Psoas muscle (tissue), 8 donors: ENCODE measurements around the gene SH3PXD2B. TPM values are rescaled to one million over a fixed set of nuclear protein-coding genes. Genes with fewer than 3 reads are reported as not detected.

Experiments
- ATAC-seq, 4 donors: fragments of 200-7000 bp; cut with Tn5 transposase; one replicate each; pipeline ENCODE4 v1.9.1; 2020; ENCODE audit warnings: moderate library complexity in 3 of 4, mild to moderate bottlenecking in 2 of 4
- DNase-seq, 2 donors: peaks; one replicate each; pipeline ENCODE4 v3.0.0-alpha.2; 2020
- H3K27ac ChIP-seq: fragments of 200-600 bp; one replicate; pipeline ENCODE4 v1.8.0; 2022
- H3K27me3 ChIP-seq, 3 donors: fragments of 200-600 bp in 1 of 3; one replicate each; pipeline versions ENCODE4 v1.6.1 to v1.8.0; 2013 to 2022; ENCODE audit warnings: low read length in 2 of 3, mild to moderate bottlenecking in 2 of 3, moderate library complexity in 1 of 3; ENCODE audit not compliant: insufficient read depth in 3 of 3
- H3K36me3 ChIP-seq, 2 donors: fragments of 200-600 bp in 1 of 2; one replicate each; pipeline versions ENCODE4 v1.6.1 to v1.8.0; 2013 to 2022; ENCODE audit warnings: low read depth in 1 of 2, mild to moderate bottlenecking in 1 of 2, moderate library complexity in 1 of 2; ENCODE audit not compliant: insufficient read depth in 1 of 2
- H3K4me1 ChIP-seq: fragments of 200-600 bp; one replicate; pipeline ENCODE4 v1.8.0; 2022
- H3K4me3 ChIP-seq: fragments of 200-600 bp; one replicate; pipeline ENCODE4 v1.8.0; 2022; ENCODE audit warnings: mild to moderate bottlenecking
- H3K9me3 ChIP-seq: fragments of 200-600 bp; one replicate; pipeline ENCODE4 v1.8.0; 2022
- WGBS, 3 donors: extraction: QIAGEN DNeasy Blood & Tissue Kit; methylation state at CpG; one replicate each; pipeline versions ENCODE4 v1.1.6 to v1.1.7; 2013; 5-methylcytosine and 5-hydroxymethylcytosine counted together
- intact Hi-C, 2 donors: fragments of 100-400 bp; cut with DNase I; formaldehyde crosslinking; loops; one replicate each; pipeline versions ENCODE4 v1.11.0 to v1.14.2; 2022
- polyA plus RNA-seq, 3 donors: library from polyadenylated mRNA; stranded (reverse); fragments of 200-250 nt; gene quantifications; one replicate each; pipeline ENCODE4 v1.2.3, GENCODE V29; 2013
- total RNA-seq, 4 donors: library from RNA; stranded (reverse); fragmentation: NEBNext Ultra II Directional in 2 of 4; extraction: Animal tissue kit (Norgen Biotek cat#: 25700) in 2 of 4; gene quantifications; one replicate each; pipeline versions ENCODE4 v1.2.1 to v1.2.4, GENCODE V29; 2021 to 2023
- TF ChIP-seq, protein P1 (sequence below): fragments of 200-600 bp; IDR thresholded peaks from one replicate; pipeline ENCODE4 v1.8.0; 2022; ENCODE audit warnings: antibody characterized with exemption
- donor health status: healthy with polysubstance abuse.
- donor health status: DM: no; HTN: no; CAD: no; lungs with moderate emphysema.
- donor health status: Bipolar disorder and iron deficiency.
- donor health status: healthy.
- donor health status: DM: yes; HTN: yes; CAD: no.
- donor health status: DM: no; HTN: no; CAD: no.
- donor health status: DM: no; HTN: no; CAD: no.
- donor health status: DM: yes; HTN: yes; CAD: no.

SH3PXD2B gene
- total and polyA plus RNA-seq, 7 donors: 0.58 to 5.3 (median 2.5) TPM

- intact Hi-C loops: loop anchor here in 1 of 2 donors (10.0 kb wide), 1 partner anchor 479 kb away; no protein-coding TSS in a partner anchor
- Histone ChIP-seq H3K36me3 (no peaks in the 10 kb centered on the region), H3K9me3 (peaks cover 5% of the 10 kb centered on the region), H3K27me3 (no peaks in the 10 kb centered on the region), H3K4me1 (no peaks in the 10 kb centered on the region), H3K27ac (no peak overlapping the region), H3K4me3 (no peak overlapping the region)
- DNase-seq: no peak
- no peak for ATAC-seq
- 35 to 48% (median 38%) methylated on average over 7 of the region's 7 CpGs for WGBS, 3 donors
- TF ChIP-seq, protein P1, sequence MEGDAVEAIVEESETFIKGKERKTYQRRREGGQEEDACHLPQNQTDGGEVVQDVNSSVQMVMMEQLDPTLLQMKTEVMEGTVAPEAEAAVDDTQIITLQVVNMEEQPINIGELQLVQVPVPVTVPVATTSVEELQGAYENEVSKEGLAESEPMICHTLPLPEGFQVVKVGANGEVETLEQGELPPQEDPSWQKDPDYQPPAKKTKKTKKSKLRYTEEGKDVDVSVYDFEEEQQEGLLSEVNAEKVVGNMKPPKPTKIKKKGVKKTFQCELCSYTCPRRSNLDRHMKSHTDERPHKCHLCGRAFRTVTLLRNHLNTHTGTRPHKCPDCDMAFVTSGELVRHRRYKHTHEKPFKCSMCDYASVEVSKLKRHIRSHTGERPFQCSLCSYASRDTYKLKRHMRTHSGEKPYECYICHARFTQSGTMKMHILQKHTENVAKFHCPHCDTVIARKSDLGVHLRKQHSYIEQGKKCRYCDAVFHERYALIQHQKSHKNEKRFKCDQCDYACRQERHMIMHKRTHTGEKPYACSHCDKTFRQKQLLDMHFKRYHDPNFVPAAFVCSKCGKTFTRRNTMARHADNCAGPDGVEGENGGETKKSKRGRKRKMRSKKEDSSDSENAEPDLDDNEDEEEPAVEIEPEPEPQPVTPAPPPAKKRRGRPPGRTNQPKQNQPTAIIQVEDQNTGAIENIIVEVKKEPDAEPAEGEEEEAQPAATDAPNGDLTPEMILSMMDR: no peak
Measured at GRCh38 chr5:172466062-172466461, 11.7 kb upstream of the SH3PXD2B start.

DNA sequence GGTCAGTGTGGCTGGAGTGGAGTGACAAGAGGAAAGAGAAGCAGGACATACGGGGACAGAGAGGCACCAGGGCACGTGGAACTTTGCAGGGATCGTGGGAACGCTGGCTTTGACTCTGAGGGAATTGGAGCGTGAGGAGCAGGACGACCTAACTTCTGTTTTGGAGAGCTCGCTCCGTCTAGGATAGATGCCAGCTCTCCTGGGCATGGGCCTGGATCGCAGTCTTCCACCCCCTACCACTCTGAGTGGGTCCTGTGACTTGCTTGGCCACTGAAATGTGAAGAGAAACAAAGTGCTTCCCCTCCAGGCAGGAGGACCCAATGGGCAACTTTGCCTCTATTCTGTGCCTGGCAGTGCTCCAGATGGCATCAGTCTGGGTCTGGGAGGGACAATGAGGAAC is 8.7 kb upstream of the SH3PXD2B start:
- Histone ChIP-seq H3K27me3 (peaks cover 0 to 7% (median 2%) of the 10 kb centered on the region in 3 donors), H3K36me3 (no peaks in the 10 kb centered on the region), H3K27ac (no peak overlapping the region), H3K4me1 (no peaks in the 10 kb centered on the region), H3K9me3 (peaks cover under 1% of the 10 kb centered on the region), H3K4me3 (no peak overlapping the region)
- 68 to 77% (median 74%) methylated on average over 9 of the region's 9 CpGs for WGBS, 3 donors
- TF ChIP-seq, protein P1: no peak
- ATAC-seq (no peak), DNase-seq (no peak)
- intact Hi-C loops: loop anchor here (1.0 to 10.0 kb wide), 3 partner anchors 232 to 482 kb away; no protein-coding TSS in a partner anchor

DNA sequence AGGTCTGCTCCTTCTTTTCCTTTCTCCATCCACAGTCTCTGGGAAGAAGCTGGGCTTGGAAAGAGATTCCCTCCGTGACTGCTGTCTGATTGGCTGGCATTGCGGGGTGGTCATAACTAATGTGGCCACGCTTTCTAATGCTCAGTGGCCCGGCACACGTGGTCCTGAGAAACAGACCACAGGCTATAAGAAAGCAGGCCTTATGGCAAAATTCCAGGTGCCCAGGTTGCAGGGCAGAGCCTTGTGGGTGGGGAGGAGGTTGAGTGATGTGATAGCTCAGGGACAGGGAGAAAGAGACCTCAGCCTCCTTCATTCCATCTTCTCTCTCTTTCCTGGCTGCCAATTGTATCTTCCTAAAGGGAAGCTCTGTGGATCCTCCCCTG is 5.4 kb upstream of the SH3PXD2B start:
- no peak for ATAC-seq
- Histone ChIP-seq H3K4me3 (no peak overlapping the region), H3K27ac (no peak overlapping the region), H3K36me3 (no peaks in the 10 kb centered on the region), H3K9me3 (no peaks in the 10 kb centered on the region), H3K27me3 (peaks cover 0 to 13% (median 4%) of the 10 kb centered on the region in 3 donors), H3K4me1 (no peaks in the 10 kb centered on the region)
- no peak for DNase-seq
- 60 to 79% (median 68%) methylated on average over 5 of the region's 5 CpGs for WGBS, 3 donors
- TF ChIP-seq, protein P1: no peak
- intact Hi-C loops: loop anchor here in 1 of 2 donors (5.0 to 10.0 kb wide), 2 partner anchors 238 to 485 kb away; no protein-coding TSS in a partner anchor

DNA sequence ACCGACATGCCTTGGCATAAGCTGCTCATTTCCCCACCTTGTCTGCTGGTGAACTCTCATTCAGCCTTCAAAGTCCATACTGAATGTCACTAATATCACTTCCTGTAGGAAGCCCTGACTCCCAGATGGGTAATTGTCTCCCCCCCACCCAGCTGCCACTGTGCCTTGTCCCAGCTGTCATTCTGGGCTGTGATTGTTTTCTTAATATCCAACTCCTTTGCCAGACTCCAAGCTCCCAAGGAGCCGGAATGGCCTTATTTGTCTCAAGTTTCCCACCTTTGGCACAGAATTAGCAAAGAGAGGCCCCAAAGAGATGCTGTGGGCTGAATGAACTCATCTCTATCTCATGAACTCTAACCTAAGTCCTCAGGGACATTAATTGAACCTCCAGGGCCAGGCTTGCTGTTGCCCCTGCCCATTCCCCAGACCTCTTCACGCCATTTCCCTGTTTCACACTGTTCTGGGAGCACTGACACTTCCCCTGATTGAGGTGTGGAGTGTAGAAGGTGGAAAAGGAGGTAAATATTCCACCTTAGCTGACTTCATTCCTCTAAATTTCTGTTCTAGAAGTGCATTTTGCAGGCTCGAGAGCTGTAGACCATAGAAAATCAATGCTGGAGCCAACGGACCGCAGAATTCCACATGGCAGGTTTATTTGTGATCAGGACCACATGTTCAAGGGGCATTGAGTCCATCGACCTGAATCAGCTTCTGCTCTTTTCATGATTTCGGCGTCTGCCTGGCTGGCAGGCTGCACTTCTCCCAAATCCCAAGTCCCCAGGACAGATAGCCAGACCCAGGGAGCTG is 4.9 kb upstream of the SH3PXD2B start:
- Histone ChIP-seq H3K4me1 (no peaks in the 10 kb centered on the region), H3K4me3 (no peak overlapping the region), H3K27me3 (peaks cover 0 to 13% (median 4%) of the 10 kb centered on the region in 3 donors), H3K9me3 (no peaks in the 10 kb centered on the region), H3K27ac (no peak overlapping the region), H3K36me3 (no peaks in the 10 kb centered on the region)
- TF ChIP-seq, protein P1: no peak
- DNase-seq (no peak), ATAC-seq (no peak)
- WGBS, 3 donors: 45 to 65% (median 47%) methylated on average over 9 of the region's 9 CpGs
- intact Hi-C loops: no loop called here
